ENCODE data around the gene MT3. TPM values are rescaled to one million over a fixed set of nuclear protein-coding genes. Genes with fewer than 3 reads are reported as not detected.
A peak's percentile ranks its signal among the peaks of the same experiment; 100 is the strongest.

MT3 gene
- total and polyA plus RNA-seq, 7 donors = 3.5 to 9.6 (median 4.3) TPM; not detected in 2

DNA sequence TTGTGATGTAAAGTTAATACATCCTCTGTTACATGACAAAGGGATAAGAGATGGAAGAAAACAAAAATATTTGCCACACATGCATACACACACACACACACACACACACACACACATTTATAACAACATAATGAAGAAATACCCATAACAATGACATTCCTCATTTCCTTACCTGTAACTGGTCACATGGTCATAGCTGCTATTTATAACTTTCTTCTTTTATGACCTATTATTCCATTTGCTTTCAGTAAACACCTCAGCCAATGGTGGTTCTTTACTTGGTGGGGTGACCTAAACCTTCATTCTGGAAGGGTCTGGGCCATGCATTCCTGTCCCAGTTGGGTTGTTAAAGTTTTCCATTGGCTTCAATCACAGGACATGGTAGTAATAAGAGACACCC is 24.4 kb downstream of the MT3 start:
- Histone ChIP-seq H3K9me3 (no peaks in the 10 kb centered on the region), H3K4me3 (no peak overlapping the region), H3K36me3 (no peaks in the 10 kb centered on the region), H3K27me3 (no peaks in the 10 kb centered on the region), H3K4me1 (peaks cover 0 to 34% (median 26%) of the 10 kb centered on the region in 4 donors), H3K27ac (no peak overlapping the region)
- intact Hi-C loops (cut with DNase I) = no loop called here
- no peak for TF ChIP-seq POLR2A (IDR thresholded peaks at IDR 0.05)
- TF ChIP-seq CTCF (IDR thresholded peaks at IDR 0.05) = no peak
- no peak for TF ChIP-seq POLR2AphosphoS5 (IDR thresholded peaks at IDR 0.05)
- DNase-seq = no peak

GRCh38 chr16:56614549-56614991 is 25.2 kb downstream of the MT3 start:
- H3K27me3 ChIP-seq = no peaks in the 10 kb centered on the region
- peaks cover 0 to 28% (median 20%) of the 10 kb centered on the region in 4 donors for H3K4me1 ChIP-seq
- no peak overlapping the region for H3K4me3 ChIP-seq
- H3K36me3 ChIP-seq = no peaks in the 10 kb centered on the region
- intact Hi-C loops (cut with DNase I) = no loop called here
- no peak for DNase-seq
- TF ChIP-seq CTCF (IDR thresholded peaks at IDR 0.05) = no peak
- no peak for TF ChIP-seq EP300 (IDR thresholded peaks at IDR 0.05)
- TF ChIP-seq POLR2A (IDR thresholded peaks at IDR 0.05) = no peak
- no peak for TF ChIP-seq POLR2AphosphoS5 (IDR thresholded peaks at IDR 0.05)
- no peak overlapping the region for H3K27ac ChIP-seq
- H3K9me3 ChIP-seq = no peaks in the 10 kb centered on the region

DNA sequence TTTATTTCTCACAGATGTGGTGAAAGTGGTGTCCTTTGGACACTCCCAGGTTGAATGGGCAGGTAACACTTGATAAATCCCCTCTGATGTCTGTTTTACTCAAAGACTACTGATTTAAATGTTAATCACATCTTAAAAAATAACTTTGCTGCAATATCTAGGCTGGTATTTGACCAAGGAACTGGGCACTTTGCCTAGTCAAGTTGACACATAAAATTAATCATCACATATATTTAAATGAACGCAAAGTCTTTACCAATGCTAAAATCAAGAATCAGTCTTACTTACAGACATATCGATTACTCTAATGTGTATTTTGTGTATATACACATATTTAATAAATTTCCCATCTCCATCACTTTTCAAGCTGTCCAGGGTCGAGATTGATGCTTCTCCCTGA is 26.0 kb downstream of the MT3 start:
- H3K36me3 ChIP-seq = no peaks in the 10 kb centered on the region
- H3K27ac ChIP-seq = no peak overlapping the region
- no peak for DNase-seq
- H3K9me3 ChIP-seq = no peaks in the 10 kb centered on the region
- H3K4me1 ChIP-seq = peaks cover 0 to 22% (median 13%) of the 10 kb centered on the region in 4 donors
- 93 to 95% methylated on average over 3 of the region's 3 CpGs for WGBS, 2 donors
- H3K4me3 ChIP-seq = no peak overlapping the region
- H3K27me3 ChIP-seq = no peaks in the 10 kb centered on the region
- TF ChIP-seq EP300 (IDR thresholded peaks at IDR 0.05) = no peak
- no peak for TF ChIP-seq POLR2AphosphoS5 (IDR thresholded peaks at IDR 0.05)
- no peak for TF ChIP-seq POLR2A (IDR thresholded peaks at IDR 0.05)
- TF ChIP-seq CTCF (IDR thresholded peaks at IDR 0.05) = no peak
- intact Hi-C loops (cut with DNase I) = no loop called here

DNA sequence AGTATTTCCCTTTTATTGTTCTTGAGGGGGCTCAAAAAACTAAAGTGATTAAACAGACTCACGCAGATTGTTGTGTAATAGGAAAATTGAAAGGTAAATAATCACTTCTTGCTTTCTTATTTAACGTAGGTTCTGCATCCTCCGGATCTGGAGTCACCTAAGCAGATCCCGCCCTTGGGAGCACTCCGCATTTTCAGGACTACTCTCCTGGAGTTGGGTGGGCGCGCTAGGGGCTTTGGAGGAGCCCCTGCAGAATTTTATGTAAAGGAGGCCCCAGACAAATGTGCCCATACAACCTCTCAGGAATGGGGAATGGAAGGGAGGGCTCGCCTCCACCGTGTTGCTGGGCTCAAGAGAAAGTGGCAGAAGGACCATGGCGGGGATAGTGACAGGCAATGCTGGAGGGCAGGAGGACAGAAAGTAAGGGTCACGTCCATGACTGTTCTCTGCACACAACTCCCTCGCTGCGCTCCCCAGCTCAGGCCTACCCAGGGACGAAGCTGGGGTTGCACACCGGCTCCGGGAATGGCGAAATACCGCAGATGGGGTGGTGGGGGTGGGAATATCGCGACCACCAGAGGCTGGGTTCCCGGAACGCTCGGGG is 27.4 kb downstream of the MT3 start:
- H3K4me3 ChIP-seq = peak overlapping the region in 3 of 4 donors; percentile 38 to 49 (median 48)
- no peak for DNase-seq
- peak overlapping the region; percentile 54 to 61 (median 56) for H3K27ac ChIP-seq
- no peak for TF ChIP-seq CTCF (IDR thresholded peaks at IDR 0.05)
- no peak for TF ChIP-seq POLR2A (IDR thresholded peaks at IDR 0.05)
- H3K9me3 ChIP-seq = no peaks in the 10 kb centered on the region
- H3K27me3 ChIP-seq = no peaks in the 10 kb centered on the region
- intact Hi-C loops (cut with DNase I) = no loop called here
- 52 to 60% methylated on average over 23 of the region's 23 CpGs for WGBS, 2 donors
- no peaks in the 10 kb centered on the region for H3K36me3 ChIP-seq
- peaks cover 0 to 14% (median 9%) of the 10 kb centered on the region in 4 donors for H3K4me1 ChIP-seq

Measured in sigmoid colon (tissue), 7 donors.